HG03521 (cell line): ENCODE measurements around the gene NUP54.

Source experiments
- ATAC-seq: cut with Tn5 transposase; IDR thresholded peaks from one replicate; pipeline ENCODE4 v1.9.1; 2021; ENCODE audit warnings: mild to moderate bottlenecking, moderate library complexity; ENCODE audit not compliant: unreplicated experiment

NUP54 gene, protein sequence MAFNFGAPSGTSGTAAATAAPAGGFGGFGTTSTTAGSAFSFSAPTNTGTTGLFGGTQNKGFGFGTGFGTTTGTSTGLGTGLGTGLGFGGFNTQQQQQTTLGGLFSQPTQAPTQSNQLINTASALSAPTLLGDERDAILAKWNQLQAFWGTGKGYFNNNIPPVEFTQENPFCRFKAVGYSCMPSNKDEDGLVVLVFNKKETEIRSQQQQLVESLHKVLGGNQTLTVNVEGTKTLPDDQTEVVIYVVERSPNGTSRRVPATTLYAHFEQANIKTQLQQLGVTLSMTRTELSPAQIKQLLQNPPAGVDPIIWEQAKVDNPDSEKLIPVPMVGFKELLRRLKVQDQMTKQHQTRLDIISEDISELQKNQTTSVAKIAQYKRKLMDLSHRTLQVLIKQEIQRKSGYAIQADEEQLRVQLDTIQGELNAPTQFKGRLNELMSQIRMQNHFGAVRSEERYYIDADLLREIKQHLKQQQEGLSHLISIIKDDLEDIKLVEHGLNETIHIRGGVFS

DNA sequence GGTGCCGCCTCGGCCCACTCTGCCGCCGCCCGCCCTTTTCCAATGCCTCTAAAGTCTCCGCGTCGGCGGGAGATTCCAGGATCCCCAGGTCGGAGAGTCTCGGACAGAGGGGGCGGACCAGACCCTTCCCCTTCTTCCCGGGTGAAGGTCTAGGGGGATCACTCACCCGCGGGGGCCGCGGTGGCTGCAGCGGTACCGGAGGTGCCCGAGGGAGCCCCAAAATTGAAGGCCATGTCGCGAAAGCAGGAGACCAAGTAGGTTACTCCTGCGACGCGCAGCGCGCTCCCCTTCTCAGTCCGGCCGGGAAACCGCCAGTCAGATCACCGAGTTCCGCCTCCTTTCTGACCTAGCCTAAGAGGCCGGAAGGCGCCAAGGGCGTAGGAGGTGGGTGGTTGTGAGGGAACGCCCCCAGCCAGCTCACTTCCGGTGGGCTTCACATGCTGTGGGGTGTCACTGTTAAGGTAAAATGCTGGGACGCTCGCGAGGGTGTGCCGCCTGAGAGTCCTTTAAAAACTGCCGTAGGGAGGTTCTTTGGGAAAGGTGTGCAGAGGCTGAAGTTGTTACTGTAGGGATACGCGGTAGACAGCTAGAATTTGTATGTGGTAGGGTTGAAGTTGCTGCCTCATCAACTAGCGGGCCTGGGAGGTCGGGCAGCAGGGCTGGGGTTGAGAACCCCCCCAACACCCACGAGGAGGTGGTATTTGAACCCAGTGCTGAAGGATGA lies at the start of gene NUP54:
Gene NUP54, minus strand, starts transcription at position 256 of the 724 bp plus-strand sequence. Its CDS starts 23 bp downstream, at position 233.
- peak; percentile 99 for ATAC-seq

DNA sequence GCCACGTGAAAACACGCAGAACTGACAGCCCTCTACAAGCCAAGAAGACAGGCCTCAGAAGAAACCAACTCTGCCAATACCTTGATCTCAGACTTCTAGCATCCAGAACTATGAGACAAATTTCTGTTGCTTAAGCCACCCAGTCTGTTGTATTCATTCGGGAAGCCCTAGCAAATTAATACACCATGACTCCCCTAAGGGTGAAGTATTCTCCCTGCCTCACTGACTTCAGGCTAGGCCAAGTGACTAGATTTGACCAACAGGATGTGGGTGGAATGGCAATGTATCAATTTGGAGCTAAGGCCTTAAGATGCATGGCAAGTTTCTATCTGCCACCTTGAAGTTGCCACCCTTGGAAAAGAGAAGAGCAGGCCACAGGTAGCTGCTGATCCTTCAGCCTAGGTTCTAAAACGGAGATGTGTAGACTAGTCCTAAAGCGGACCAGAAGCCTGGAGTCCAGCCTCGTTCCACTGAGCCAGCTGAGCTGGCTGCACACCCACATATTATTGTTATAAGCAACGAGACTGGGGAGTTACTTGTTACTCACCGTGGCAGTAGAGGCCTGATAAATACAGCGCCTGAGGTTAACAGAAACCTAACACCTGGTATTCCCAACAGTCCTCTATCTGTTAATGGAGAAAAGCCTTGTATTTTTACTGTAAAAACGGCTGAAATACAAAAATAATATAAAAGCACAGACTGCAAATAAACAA lies 49.0 kb upstream of the NUP54 start:
- no peak for ATAC-seq

DNA sequence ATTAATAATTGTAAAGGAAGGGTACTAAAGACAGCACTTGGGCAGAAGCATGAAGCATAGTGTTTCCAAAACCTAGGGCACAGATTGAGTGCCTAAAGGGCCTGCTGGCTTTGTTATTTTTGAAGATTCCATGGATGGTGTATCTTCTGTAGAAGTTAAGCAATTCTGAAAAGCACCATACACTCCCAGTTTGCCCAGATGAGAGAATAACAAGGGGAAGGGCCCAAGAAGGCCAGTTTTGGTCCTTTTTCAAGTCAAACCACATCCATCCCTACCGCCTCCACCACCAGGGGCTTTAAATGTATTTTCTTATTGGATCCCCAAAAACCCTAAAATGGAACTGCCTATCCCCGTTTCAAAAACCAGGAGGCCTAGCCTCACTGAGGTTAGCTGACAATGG lies 48.2 kb upstream of the NUP54 start:
- ATAC-seq = no peak

DNA sequence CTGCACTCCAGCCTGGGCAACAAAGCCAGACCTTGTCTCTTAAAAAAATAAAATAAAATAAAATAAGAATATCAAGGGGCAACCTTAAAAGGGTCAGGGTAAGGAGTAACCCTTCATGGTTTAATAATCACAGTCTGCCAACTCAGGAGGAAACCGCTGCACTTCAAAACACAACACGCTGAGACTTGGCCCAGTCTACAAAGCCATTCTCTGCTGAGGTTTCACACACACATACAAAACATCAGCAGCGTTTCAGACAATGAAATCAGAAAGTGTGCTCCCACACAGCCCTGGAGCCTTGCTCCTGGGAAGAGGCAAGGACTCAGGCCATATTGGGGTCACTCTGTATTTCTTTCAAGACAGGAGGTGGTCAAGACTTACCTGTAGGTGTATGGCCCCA lies 47.1 kb upstream of the NUP54 start:
- no peak for ATAC-seq

DNA sequence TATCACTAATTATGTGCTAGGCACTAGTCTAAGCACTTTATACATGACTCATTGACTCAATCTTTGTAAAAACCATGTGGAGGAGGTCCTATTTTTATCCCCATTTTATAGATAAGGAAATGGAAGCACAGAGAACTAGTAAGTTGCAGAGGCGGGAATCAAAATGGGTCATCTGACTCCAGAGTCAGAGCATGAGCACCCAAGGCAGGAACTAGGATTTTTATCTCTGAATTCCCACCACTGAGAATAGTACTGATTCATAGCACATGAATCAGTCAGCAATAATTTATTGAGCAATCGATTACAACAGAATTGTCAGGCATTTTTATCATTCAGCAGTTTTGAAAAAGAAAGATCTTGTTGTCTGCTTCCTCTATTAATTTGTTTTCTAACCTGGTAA lies 46.1 kb upstream of the NUP54 start:
- no peak for ATAC-seq

DNA sequence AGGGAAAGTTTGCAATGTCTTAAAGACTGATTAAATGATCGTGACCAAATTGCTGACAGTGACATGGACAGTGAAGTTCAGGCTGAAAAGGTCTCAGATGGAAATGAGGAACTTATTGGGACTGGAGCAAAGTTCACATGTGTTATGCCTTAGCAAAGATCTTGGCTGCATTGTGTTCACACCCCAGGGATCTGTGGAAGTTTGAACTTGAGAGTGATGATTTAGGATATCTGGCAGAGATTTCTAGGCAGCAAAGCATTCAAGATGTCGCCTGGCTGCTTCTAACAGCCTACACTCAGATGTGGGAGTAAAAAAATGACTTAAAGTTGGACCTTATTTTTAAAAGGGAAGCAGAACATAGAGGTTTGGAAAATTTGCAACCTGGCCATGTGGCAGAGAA lies 44.0 kb upstream of the NUP54 start:
- no peak for ATAC-seq

DNA sequence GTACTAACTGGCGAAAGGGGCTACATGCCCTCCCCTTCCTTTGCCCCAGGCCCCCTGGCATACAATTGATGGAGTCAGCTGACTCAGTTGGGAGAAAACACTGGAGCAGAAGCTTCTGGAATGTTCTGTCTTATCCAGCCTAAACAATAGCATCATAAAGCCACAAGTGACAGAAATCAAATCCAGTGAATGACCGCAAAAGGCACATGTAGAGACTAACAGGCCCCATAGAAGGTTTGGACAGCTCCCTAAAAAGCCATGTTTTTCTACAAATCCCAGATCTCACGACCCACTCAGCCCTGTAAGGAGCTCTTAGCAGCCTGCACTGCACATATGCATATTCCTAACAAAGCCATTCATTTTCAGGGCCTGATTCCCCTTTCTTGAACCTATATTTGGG lies 40.4 kb upstream of the NUP54 start:
- ATAC-seq = no peak

DNA sequence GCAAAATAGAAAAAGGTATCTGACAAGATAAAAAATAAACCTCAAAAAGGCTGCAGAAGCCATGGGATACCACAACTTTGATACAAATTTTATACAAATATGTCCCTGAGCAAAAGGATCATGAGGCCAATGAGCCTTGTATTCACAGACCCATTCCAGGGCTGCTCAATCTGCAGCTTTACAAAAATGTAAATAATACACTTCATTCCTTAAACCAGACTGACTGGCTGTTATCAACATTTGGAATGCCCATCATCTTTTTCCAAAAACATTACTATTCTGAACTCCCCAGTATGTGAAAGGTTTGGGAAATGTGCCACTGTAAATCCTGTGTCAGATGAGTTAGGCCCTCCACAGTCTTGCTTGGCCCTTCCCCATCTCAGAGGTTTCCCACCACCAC lies 40.0 kb upstream of the NUP54 start:
- no peak for ATAC-seq

DNA sequence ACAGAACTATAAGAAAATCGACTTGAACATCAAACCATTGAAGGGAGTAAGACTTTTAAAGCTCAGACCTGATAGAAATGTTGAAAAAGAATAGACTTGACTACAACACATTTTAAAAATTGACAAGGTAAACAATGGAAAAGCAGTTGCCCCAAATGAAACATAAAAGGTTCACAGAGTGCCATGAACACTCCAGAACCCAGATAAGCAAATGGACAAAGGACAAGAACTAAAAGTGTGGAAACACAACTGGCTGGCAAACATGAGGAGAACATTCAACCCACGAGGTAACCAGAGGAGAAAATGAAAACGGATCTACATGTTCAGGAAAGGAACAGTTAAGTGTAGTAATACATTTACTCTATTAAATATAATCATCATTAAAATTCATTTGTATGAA lies 39.0 kb upstream of the NUP54 start:
- no peak for ATAC-seq

DNA sequence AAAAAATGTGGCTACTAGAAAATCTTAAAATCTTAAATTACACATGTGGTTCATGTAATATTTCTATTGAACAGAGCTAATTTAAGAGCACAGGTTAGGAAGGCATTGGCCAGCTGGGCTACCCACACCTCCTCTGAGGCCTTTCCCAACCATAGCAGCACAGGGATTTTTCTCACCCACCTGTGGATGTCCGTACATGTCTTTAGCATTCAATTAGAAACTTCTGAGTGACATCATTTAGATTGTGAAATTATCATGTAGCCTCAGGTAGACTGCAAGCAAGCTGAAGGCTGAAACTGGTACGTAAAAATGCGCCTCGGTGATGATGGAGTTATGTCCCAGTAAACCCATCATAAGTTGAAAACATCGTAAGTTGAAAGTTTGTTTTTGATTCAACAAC lies 34.3 kb upstream of the NUP54 start:
- ATAC-seq = no peak

DNA sequence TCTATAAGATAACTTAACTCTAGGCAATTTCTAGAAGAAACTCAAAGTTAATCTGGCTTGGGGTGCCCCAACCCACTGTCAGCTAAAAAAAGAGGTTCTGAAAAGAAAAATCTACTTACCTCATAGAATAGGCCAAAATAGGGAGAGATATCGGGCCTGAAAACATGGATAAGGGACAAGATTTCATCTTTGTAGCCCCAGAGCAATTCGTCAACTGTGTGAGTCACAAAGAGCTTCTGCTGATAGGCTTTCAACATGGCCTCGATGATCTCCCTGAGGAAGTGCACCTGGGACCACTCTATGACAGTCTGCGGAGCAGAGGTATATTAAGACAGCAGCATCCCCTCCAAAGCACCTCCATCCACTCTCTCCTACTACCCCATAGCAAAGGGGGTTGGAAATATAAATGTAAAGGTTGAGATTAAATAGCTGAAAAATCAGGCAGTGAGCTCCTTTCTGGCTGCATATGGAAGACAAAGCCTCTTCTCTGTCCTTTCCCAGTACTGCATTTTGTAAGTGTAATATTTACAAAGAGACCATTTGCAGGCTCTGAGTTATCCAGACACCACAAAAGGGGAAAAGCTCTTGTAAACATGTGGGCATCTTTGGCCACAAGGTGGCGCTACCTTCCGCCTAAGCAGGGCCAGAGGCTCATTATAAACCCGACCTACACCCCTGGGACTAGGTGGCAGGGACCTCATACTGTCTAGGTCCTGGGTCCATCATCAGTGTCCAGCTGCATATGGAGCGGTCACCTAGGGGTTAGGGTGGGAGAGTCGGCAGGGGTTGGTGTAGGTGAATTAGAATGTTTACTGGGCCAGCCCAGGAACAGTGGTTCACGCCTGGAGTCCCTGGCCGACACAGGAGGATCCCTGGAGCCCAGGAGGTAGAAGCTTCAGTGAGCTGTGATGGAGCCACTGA lies 31.5 kb upstream of the NUP54 start:
- ATAC-seq = peak; percentile 80

DNA sequence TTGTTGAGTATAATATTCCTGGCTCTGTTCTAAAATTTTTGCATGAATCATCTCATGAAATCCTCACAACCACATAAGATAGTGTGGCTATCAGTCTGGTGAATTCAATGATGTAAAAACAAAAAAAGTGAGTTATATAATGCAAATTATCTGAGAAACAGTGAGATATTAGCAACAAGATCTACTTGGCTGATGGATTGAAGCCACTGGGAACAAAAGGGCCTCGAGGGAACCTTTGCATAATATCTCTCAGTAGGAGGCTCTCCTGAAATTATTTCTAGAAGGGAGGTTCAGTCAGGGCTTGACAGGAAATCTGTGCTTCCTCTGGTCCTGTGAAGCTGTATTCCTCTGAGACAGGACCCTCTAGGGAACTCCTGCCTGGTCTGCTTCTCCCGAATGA lies 30.1 kb upstream of the NUP54 start:
- no peak for ATAC-seq

DNA sequence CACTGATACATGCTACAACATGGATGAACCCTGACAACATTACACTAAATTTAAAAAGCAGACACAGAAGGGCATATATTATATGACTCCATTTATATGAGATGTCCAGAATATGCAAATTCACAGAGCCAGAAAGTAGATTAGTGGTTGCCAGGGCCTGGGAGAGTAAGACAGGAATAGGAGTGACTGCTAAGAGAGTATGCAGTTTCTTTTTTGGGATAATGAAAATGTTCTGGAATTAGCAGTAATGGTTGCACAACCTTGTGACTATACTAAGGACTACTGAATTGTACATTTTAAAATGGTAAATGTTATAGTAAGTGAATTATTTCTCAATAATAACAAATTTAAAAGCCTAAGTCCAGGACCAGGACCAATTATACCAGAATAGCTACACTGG lies 29.5 kb upstream of the NUP54 start:
- ATAC-seq = no peak

DNA sequence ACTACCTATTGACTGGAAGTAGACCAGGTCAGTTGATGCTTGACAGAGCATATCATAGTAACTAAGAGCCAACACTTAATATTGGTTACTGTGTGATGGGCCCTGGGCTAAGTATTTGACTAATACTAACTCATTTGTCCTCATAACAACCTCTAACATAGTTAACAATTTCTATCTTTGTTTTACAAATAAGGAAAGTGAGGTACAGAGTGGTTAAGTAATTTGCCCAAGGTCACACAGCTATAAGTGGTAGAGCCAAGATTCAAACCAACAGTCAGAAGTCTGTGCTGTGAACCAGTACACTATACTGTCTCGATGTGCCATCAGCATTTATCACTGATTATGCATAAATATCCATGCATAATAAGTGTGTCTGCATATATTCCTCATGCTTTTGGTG lies 27.1 kb upstream of the NUP54 start:
- ATAC-seq = no peak

DNA sequence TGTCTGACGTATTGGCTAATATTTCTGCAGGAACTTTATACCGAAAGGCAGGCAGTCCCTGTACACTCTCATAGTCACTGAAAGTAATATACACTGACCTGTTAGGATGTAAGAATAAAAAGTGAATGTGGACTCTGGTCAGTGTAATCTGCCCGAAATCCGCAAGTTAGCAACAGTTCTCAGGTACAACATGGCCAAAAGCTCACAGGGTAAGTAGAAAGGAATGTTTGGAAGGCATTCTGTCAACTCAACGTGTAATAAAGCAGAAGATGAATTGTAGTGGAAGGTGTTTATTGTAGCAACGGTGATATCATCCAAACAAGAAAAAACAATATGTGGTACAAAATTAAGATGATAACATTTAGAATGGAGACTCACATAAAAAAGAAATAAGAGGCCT lies 26.0 kb upstream of the NUP54 start:
- no peak for ATAC-seq

DNA sequence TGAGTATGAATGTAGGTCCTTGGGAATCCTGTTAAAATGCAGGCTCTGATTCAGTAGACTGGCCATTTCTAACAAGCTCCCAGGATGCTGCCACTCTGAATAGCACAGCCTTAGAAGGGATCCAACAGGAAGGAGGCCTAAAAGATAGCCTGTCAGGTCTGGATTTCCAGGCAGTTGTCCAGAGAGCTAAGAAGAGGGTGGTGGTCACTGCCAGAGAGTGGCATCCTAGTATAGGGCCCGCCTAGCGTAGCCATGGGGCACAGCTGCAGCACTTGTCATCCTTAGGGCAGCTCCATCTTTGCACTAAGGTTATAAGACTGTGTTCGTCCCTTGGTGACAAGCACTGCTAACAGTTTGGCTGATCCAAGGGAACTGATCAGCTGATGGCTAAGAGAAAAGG lies 20.5 kb upstream of the NUP54 start:
- ATAC-seq = no peak

DNA sequence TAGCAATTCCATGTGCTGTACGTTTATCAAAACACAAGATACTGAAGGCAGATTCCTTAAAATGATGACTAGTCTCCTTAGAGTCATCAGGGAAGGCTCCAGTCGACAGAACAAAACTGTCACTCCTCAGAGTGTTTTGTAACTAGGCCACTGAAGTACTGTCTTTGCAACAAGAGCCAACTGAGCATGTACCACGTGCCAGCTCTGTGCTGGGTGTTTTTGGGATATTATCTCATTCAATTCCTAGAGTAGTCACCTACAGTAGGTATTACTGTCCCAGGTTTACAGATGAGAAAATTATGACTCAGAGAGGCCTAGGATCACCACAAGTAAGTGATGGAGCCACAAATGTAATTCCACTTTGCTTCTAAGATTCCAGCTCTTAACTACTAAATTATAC lies 18.3 kb upstream of the NUP54 start:
- no peak for ATAC-seq

DNA sequence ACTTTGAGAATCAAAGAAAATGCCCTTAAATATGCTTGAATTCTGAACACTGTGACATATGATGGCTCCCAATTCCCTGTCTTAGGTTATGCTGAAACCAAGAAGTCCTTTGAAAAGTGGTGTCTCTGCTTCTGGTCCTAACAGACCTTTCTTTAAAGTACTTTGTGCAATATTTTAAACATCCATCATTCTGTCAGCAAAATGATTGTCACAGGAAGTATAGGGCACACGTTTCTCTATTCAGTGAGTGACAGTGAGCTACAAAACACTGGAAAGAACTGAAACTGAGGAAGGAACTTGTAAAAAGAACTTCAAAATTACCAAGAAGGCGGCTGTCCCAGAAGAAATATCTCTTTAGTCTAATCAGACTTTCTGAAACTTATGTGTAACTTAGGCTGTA lies 12.2 kb upstream of the NUP54 start:
- no peak for ATAC-seq

DNA sequence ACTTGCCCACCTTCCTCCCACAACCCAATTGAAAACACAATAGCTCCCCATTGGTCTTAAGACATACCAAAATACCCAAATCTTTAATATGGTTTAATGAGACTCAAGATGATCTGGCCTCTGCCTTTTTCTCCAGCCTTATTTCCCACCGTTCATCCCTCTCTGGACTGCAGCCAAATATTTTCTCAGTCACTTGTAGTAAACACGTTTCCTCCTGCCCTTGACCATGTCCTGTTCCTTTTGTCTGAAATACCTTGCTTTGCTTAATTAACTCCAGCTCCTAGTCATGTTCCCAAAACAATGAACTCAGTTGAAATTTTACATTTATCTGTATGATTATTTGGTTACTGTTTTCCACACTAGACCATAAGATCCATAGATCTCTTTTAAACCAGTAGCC lies 8.4 kb upstream of the NUP54 start:
- no peak for ATAC-seq

DNA sequence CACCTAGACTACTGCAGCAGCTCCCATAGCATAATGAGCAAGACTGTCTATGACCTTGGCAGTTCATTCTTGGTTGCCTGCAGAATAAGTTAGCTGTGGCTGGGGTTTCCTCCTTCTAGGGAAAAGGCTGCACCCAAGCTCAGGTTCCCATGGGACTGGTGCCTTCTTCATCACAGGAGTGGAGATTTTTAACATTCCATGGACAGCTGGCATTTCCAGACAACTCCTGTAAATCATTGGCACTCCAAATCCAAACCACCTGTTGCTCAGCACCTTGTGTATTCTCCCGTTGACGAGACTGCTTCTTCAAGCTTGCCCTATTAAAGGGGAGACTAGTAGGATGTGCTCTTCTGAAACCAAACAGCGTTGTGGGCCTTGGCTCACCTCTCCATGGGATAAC lies 7.8 kb upstream of the NUP54 start:
- no peak for ATAC-seq

DNA sequence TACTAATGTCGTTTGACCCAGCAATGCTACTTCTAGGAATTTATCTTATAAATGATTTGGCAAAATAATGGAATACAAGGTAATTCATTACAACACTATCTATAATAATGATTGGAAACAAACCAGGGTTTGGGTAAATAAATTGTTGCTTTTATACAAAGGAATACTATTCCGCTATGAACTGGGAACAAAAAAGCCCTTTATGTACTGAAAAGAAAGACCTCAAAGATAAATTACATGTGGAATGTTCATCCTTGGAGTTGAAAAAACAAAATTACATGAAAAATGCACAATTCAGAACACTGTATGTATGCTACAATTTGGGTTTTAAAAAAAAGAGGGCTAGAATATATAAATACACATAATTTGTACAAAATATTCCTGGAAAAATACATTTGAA lies 5.2 kb upstream of the NUP54 start:
- no peak for ATAC-seq
